ENCODE measurements around the gene RHBDL1. TPM values are rescaled to one million over a fixed set of nuclear protein-coding genes. Genes with fewer than 3 reads are reported as not detected.
A peak's percentile ranks its signal among the peaks of the same experiment; 100 is the strongest.

RHBDL1 gene
- total RNA-seq, 1 experiment from 2014 or later, result 12.7 TPM

GRCh38 chr16:722835-723633 is 47.6 kb downstream of the RHBDL1 start:
- no peaks in the 10 kb centered on the region for H3K9me3 ChIP-seq (ENCODE audit: control insufficient read depth in 1 of 2, insufficient read depth in 1 of 2, low read depth in 1 of 2, low read length in 2 of 2)
- H3K9ac ChIP-seq (ENCODE audit: low read length), result no peak overlapping the region
- no peaks in the 10 kb centered on the region for H3K9me2 ChIP-seq (ENCODE audit: insufficient read depth)
- DNase-seq (ENCODE audit: low read depth, low spot score), result no peak
- ChIA-PET CTCF (interaction anchor here (0.5 to 2.4 kb wide), 2 partner anchors 11 to 341 kb away, joined by 3 to 10 read pairs; no protein-coding TSS in a partner anchor), RAD21 (ENCODE audit: low non-redundant PET in 1 of 2, low total read pairs in 2 of 2, uncharacterized antibody in 2 of 2, unreplicated experiment in 2 of 2) (no interaction called here), POLR2A (no interaction called here)
- TF ChIP-seq EZH2phosphoT487 (IDR thresholded peaks at IDR 0.05; ENCODE audit: borderline replicate concordance) (no peak), CBX3 (IDR thresholded peaks at IDR 0.05; ENCODE audit: low read depth) (no peak), MAX (IDR thresholded peaks at IDR 0.05) (no peak), TCF7L2 (IDR thresholded peaks at IDR 0.05; ENCODE audit: borderline replicate concordance, extremely low read depth, insufficient read depth, insufficient read length) (no peak)
- intact Hi-C loops (cut with micrococcal nuclease), result no loop called here
- peaks cover 10% of the 10 kb centered on the region; the same call in 1 of the 2 replicates for H3K79me2 ChIP-seq (ENCODE audit: insufficient read depth, low read length)
- BruUV-seq (replicated peaks), result no TSS peak
- H3K36me3 ChIP-seq (ENCODE audit: control insufficient read depth in 1 of 2, insufficient read depth in 2 of 2, low read length in 2 of 2), result no peaks in the 10 kb centered on the region
- no peak for ATAC-seq
- H2AFZ ChIP-seq (ENCODE audit: low read depth, low read length, poor library complexity, severe bottlenecking), result no peak overlapping the region
- H3K27me3 ChIP-seq (ENCODE audit: insufficient read depth, low read length), result no peaks in the 10 kb centered on the region
- peaks cover 26 to 63% of the 10 kb centered on the region in 2 experiments for H3K4me1 ChIP-seq (ENCODE audit: control insufficient read depth in 1 of 2, insufficient read depth in 2 of 2, low read length in 2 of 2)
- H3K4me2 ChIP-seq (ENCODE audit: low read length), result peak overlapping the region; percentile 4; the same call in 1 of the 2 replicates
- no peak overlapping the region for H3K4me3 ChIP-seq (replicated peaks in 1 of 2; ENCODE audit: low read depth in 1 of 2, low read length in 2 of 2)
- H3K27ac ChIP-seq (ENCODE audit: low read depth, low read length), result no peak overlapping the region
- no peaks in the 10 kb centered on the region for H4K20me1 ChIP-seq (ENCODE audit: insufficient read depth)

GRCh38 chr16:723695-724094 is 48.2 kb downstream of the RHBDL1 start:
- ChIA-PET POLR2A (no interaction called here), CTCF (interaction anchor here (2.4 kb wide), 1 partner anchor 11 kb away, joined by 10 read pairs; no protein-coding TSS in a partner anchor), RAD21 (ENCODE audit: low non-redundant PET in 1 of 2, low total read pairs in 2 of 2, uncharacterized antibody in 2 of 2, unreplicated experiment in 2 of 2) (no interaction called here)
- no TSS peak for BruUV-seq (replicated peaks)
- DNase-seq (ENCODE audit: low read depth, low spot score) (no peak), ATAC-seq (no peak)
- Histone ChIP-seq H3K36me3 (ENCODE audit: control insufficient read depth in 1 of 2, insufficient read depth in 2 of 2, low read length in 2 of 2) (no peaks in the 10 kb centered on the region), H3K9ac (ENCODE audit: low read length) (no peak overlapping the region), H3K27ac (ENCODE audit: low read depth, low read length) (no peak overlapping the region), H3K79me2 (ENCODE audit: insufficient read depth, low read length) (peaks cover 13% of the 10 kb centered on the region; the same call in 1 of the 2 replicates), H3K9me3 (ENCODE audit: control insufficient read depth in 1 of 2, insufficient read depth in 1 of 2, low read depth in 1 of 2, low read length in 2 of 2) (no peaks in the 10 kb centered on the region), H3K4me3 (replicated peaks in 1 of 2; ENCODE audit: low read depth in 1 of 2, low read length in 2 of 2) (no peak overlapping the region), H3K9me2 (ENCODE audit: insufficient read depth) (no peaks in the 10 kb centered on the region), H3K4me1 (ENCODE audit: control insufficient read depth in 1 of 2, insufficient read depth in 2 of 2, low read length in 2 of 2) (peaks cover 23 to 59% of the 10 kb centered on the region in 2 experiments), H3K4me2 (ENCODE audit: low read length) (no peak overlapping the region), H2AFZ (ENCODE audit: low read depth, low read length, poor library complexity, severe bottlenecking) (no peak overlapping the region), H3K27me3 (ENCODE audit: insufficient read depth, low read length) (no peaks in the 10 kb centered on the region), H4K20me1 (ENCODE audit: insufficient read depth) (no peaks in the 10 kb centered on the region)
- intact Hi-C loops (cut with micrococcal nuclease), result no loop called here
- TF ChIP-seq POLR2A (IDR thresholded peaks at IDR 0.05; ENCODE audit: borderline replicate concordance, extremely low read depth, insufficient read depth, insufficient read length) (no peak), CBX3 (IDR thresholded peaks at IDR 0.05; ENCODE audit: low read depth) (no peak), EZH2 (IDR thresholded peaks at IDR 0.05) (no peak), CTCF (IDR thresholded peaks at IDR 0.05 in 2 of 3, conservative IDR thresholded peaks at IDR 0.05 in 1 of 3; ENCODE audit: borderline replicate concordance in 1 of 3, insufficient read depth in 1 of 3, low read depth in 2 of 3, low read length in 2 of 3) (no peak), REST (IDR thresholded peaks at IDR 0.05; ENCODE audit: low read depth) (no peak), EGR1 (IDR thresholded peaks at IDR 0.05; ENCODE audit: low read depth) (no peak), SP1 (IDR thresholded peaks at IDR 0.05; ENCODE audit: low read depth) (no peak), MAX (IDR thresholded peaks at IDR 0.05) (no peak), ZNF274 (IDR thresholded peaks at IDR 0.05; ENCODE audit: low read depth, low read length) (no peak), ELF1 (IDR thresholded peaks at IDR 0.05; ENCODE audit: borderline replicate concordance, low read depth) (no peak)

All from HCT116 (cell line).